Measurements from ENCODE around the gene CLEC4F.

GRCh38 chr2:70854411-70854810, 34.0 kb upstream of the CLEC4F start:
- TF ChIP-seq FOS (IDR thresholded peaks at IDR 0.05; ENCODE audit: low read depth, low read length): no peak
- no peak for TF ChIP-seq CTCF (conservative IDR thresholded peaks at IDR 0.05; ENCODE audit: low read depth, low read length)
